AG09309 (cell line): ENCODE results near the gene WHAMM.

ENCODE experiments used
- DNase-seq: peaks from one replicate; pipeline ENCODE4 v3.0.0-alpha.2; 2010; ENCODE audit warnings: low read depth
- H3K4me3 ChIP-seq: 2 replicates; pipeline ENCODE4 v1.5.1; 2011; ENCODE audit warnings: mild to moderate bottlenecking, low read depth, low read length, moderate library complexity; ENCODE audit not compliant: control insufficient read depth
- TF ChIP-seq, protein P1 (sequence below): IDR thresholded peaks from 2 replicates; pipeline ENCODE4 v1.5.1; 2011; ENCODE audit warnings: mild to moderate bottlenecking, low read depth, low read length, inconsistent platforms; ENCODE audit not compliant: insufficient read depth, control insufficient read depth; ENCODE audit errors: missing control alignments

The WHAMM gene

DNA sequence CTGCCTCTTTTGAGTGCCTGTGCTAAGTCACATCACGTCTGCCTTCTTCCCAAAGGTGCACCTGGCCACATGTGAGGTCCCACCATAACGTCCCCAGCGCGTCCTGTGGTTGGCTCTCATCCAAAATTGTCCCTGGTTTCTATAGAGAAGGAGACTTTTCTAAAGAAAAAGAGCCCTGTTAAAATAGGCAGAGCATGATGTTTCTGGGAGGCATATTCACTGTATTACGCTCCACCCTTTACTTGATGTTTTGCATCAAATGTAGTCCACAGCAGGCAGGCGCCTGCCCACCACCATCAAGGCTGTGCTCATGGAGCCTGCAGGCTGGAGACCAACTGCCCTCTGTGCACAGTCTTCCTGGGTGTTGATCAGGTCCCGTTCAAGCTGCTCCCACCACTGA, 36.3 kb downstream of the WHAMM start:
- no peak overlapping the region for H3K4me3 ChIP-seq
- TF ChIP-seq, protein P1, sequence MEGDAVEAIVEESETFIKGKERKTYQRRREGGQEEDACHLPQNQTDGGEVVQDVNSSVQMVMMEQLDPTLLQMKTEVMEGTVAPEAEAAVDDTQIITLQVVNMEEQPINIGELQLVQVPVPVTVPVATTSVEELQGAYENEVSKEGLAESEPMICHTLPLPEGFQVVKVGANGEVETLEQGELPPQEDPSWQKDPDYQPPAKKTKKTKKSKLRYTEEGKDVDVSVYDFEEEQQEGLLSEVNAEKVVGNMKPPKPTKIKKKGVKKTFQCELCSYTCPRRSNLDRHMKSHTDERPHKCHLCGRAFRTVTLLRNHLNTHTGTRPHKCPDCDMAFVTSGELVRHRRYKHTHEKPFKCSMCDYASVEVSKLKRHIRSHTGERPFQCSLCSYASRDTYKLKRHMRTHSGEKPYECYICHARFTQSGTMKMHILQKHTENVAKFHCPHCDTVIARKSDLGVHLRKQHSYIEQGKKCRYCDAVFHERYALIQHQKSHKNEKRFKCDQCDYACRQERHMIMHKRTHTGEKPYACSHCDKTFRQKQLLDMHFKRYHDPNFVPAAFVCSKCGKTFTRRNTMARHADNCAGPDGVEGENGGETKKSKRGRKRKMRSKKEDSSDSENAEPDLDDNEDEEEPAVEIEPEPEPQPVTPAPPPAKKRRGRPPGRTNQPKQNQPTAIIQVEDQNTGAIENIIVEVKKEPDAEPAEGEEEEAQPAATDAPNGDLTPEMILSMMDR: no peak
- no peak for DNase-seq

DNA sequence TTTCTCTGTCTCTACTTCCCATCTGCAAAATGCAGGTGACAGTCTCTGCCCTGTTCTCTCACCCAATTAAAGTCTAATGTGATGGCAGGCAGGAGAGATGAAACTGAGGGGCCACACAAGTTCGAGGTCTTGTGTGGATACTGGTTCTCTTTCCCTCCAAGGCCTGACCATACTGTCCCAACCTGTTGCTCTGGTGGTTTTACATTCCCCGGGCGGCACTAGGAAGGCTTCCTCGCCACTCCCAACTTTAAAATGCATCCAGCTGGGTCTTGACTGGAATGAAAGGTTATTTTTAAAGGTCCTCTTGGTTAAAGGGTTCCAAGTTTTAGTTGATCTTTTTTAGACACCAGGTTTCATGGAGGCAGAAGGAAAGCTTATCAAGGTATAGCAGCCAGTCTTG, 37.2 kb downstream of the WHAMM start:
- no peak overlapping the region for H3K4me3 ChIP-seq
- DNase-seq: no peak
- TF ChIP-seq, protein P1: no peak

DNA sequence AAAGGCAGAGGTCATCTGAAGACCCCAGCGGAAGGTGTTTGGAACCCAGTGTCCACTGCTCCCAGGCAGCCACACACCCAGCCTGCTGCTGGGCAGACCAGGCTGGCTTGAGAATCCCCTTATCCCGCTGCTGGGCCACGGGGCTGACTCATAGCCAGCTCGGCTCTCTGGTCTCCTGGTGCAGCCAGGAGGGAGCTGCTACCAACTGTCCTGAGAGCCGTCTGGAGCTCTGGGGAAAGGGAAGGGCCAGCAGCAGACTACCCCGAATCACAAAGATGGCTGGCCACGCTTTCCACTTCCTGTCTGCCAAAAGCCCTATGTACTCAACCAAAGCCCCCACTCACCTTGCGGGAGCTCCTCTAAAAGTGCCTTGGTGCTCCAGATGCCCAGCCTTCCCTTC, 38.3 kb downstream of the WHAMM start:
- DNase-seq: no peak
- no peak overlapping the region for H3K4me3 ChIP-seq
- TF ChIP-seq, protein P1: no peak

DNA sequence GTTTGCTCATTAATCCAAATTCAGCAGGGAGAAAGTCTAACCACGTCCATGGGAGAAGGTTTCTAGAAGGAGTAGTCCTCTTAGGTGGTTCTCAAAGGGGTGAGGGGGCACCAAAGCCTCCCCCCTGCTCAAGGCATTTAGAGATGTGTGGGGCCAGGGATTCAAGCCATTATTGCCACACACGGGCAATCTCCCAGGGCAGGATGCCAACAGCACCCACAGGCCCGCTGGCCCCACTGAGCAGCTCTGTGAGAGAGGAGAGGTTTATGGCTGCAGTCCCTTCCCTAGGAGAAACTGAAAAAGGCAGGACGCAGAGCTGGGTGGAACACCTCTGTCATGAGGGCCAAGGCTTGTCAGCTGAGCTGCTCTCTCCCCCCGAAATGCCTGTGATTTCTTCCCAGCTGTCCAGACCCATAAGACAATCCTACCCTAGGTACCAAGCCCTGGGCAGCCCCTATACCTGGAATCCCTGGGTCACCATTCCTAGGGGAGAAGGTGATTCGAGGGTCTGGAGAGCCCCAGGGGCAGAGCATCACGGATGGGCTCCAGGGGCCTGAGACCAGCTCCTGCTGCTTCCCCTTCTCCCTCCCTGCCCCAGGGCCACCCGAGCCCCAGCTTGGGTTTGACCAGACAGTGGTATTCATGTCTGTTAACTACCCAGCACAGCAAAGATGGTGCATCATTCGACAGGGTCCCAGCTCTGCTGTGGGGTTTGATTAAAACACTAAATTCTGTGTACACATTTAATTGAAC, 39.0 kb downstream of the WHAMM start:
- H3K4me3 ChIP-seq: no peak overlapping the region
- TF ChIP-seq, protein P1: no peak
- DNase-seq: no peak

DNA sequence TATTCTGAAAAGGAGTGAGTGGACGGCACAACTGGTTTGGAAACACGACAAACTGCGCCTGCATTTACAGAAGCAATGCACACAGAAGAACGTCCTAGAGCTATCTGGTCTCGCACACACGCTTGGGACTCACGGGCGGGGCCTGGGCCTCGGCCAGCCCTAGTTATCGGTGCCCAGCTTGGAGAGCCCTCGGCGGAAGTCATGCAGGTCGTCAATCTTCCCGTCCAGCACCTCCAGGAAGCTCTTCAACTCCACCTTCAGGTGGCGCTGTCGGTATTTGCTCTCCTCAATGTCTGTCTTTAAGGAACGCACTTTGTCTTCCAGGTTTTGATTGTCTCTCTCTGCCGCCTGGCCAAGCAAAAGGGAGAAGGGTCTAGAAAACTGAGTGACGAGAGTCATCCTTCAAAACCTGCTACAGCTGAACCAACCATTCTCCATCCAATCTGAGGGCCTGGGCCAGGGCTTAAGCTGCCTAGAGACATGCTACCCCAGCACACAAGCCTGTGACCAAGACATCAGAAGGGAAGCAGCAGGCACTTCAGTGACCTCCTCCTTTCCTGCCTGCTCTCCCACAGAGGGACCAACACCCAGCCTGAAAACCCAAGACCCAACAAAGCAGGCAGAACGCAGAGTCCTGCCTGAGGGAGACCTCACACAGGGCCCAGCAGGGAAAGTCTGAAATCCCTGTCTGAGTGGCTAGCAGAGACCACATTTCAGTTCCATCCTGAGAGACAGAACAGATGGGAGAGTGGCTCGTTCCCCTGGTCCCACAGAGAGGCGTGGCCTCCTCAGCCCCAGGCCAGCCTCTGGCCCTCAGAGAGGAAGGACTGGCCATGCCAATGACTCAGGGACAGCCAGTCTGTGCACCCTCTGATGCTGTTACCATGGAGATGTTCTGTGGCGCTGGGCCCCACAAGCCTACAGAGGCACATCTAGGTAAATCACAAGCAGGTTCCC, 40.4 kb downstream of the WHAMM start:
- no peak overlapping the region for H3K4me3 ChIP-seq
- TF ChIP-seq, protein P1: peak; percentile 72
- peak; percentile 55 for DNase-seq

DNA sequence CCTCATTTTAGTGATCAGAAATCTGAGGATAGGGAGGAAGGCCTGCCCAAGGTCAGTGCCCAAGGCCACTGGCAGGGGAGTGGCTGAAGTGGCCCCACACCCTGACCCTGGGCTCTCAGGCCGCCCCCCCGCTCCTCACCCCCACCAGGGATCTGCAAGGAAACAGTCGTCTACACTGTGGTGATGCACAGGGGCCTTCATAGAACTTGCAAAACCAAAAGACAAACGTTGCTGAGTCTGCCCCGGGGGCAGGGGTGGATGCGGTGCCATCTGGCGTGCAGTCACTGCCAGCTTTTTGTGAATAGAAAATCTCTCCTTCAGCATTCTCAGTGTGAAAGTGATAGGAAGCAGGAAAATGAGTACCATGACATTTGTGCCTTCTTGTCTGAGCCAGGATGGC, 41.3 kb downstream of the WHAMM start:
- no peak overlapping the region for H3K4me3 ChIP-seq
- TF ChIP-seq, protein P1: no peak
- DNase-seq: no peak
